RWPE1 (cell line): ENCODE data around the gene VSTM5.

Experiments used
- CTCF ChIA-PET: fragments of 350-600 bp; sonication (Branson Sonifier 250); formaldehyde crosslinking; extraction: SDS; loops from one replicate; lab custom pipeline; 2021; lab: Yijun Ruan, JAX
- POLR2A ChIA-PET: fragments of 400-600 bp; formaldehyde crosslinking; extraction: SDS; loops from one replicate; lab custom pipeline; 2020; ENCODE audit warnings: antibody characterized with exemption; ENCODE audit not compliant: low non-redundant PET; lab: Yijun Ruan, JAX
- DNase-seq: peaks from one replicate; pipeline ENCODE4 v3.0.0; 2012; ENCODE audit warnings: low spot score
- H3K27ac ChIP-seq: fragments of 450-650 bp; 2 replicates; pipeline ENCODE4 v1.5.1; 2017
- CTCF ChIP-seq: fragments of 450-650 bp; conservative IDR thresholded peaks from 2 replicates; pipeline ENCODE4 v1.5.1; 2017; ENCODE audit warnings: low read depth, mild to moderate bottlenecking

VSTM5 gene

GRCh38 chr11:93817426-93818348, 32.7 kb downstream of the VSTM5 start:
- TF ChIP-seq CTCF, result no peak
- DNase-seq, result no peak
- ChIA-PET POLR2A (no interaction called here), CTCF (interaction anchor here (0.6 to 0.8 kb wide), 2 partner anchors 104 to 518 kb away, joined by 3 read pairs; no protein-coding TSS in a partner anchor)
- H3K27ac ChIP-seq, result no peak overlapping the region

GRCh38 chr11:93814966-93815633, 35.3 kb downstream of the VSTM5 start:
- CTCF ChIA-PET, result no interaction called here
- no peak overlapping the region for H3K27ac ChIP-seq
- no peak for TF ChIP-seq CTCF
- POLR2A ChIA-PET, result no interaction called here
- DNase-seq, result no peak

GRCh38 chr11:93813974-93814373, 36.4 kb downstream of the VSTM5 start:
- POLR2A ChIA-PET, result no interaction called here
- DNase-seq, result no peak
- no peak for TF ChIP-seq CTCF
- no peak overlapping the region for H3K27ac ChIP-seq
- CTCF ChIA-PET, result no interaction called here

GRCh38 chr11:93807980-93808379, 42.4 kb downstream of the VSTM5 start:
- TF ChIP-seq CTCF, result no peak
- H3K27ac ChIP-seq, result no peak overlapping the region
- ChIA-PET POLR2A (no interaction called here), CTCF (no interaction called here)
- no peak for DNase-seq

- TF ChIP-seq CTCF, result no peak
- CTCF ChIA-PET, result no interaction called here
- no peak overlapping the region for H3K27ac ChIP-seq
- no peak for DNase-seq
- POLR2A ChIA-PET, result no interaction called here
Observed at GRCh38 chr11:93804879-93805278, 45.5 kb downstream of the VSTM5 start.

GRCh38 chr11:93801366-93801765, 49.1 kb downstream of the VSTM5 start:
- no peak for DNase-seq
- CTCF ChIA-PET, result interaction anchor here (1.0 kb wide), 1 partner anchor 94 kb away, joined by 3 read pairs; no protein-coding TSS in a partner anchor
- TF ChIP-seq CTCF, result no peak
- POLR2A ChIA-PET, result no interaction called here
- no peak overlapping the region for H3K27ac ChIP-seq
